Left forelimb (tissue), 1 donor: Measurements from ENCODE around the gene IL20.

ENCODE experiments used
- DNase-seq: peaks from one replicate; pipeline ENCODE4 v3.0.0-alpha.2; 2018; ENCODE audit warnings: low spot score

Gene IL20

GRCh38 chr1:206864939-206865671, at the start of gene IL20:
Gene IL20, plus strand, starts transcription at chr1:206865623. Its CDS starts 230 bp downstream, at chr1:206865853.
- no peak for DNase-seq

- DNase-seq = no peak
Observed at GRCh38 chr1:206816390-206817287, 48.8 kb upstream of the IL20 start.

DNA sequence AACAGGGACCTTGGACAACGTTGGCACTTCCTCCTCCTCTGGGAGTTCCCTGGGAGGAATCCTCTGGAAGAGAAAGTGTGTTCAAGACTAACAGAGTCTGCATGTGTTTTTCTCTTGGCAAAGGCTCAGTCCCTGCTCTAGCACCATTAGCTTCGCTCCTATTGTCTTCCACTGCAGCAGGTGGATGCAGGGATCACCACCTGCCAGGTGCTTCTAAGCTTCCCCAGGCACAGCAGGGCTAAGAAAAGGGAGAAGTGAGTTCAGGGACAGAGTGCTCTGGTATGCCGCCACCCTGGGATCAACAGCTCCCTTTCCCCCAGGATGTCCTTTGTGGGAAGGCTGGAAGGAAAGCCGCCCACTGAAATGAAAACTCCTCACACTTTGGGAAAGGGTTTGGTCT, 43.9 kb upstream of the IL20 start:
- DNase-seq = no peak

DNA sequence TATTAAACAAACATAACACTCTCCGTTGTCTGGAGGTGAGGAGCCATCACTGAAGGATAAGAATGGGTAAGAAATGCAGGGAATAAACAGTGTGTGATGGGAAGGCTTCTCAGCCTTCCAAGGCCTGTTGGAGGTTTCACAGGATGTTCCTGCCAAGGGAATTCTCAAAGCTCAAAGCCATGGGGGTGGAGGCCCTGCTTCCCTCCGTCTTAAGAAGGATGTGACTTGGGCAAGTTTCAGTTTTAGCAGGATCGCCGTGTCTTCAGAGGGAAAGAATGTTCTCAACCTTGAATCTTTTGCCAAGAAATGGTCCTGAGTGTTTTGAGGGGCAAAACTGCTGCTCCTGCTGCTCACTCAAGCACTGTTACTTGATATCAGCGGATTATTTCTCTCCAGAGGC, 41.7 kb upstream of the IL20 start:
- DNase-seq = no peak

DNA sequence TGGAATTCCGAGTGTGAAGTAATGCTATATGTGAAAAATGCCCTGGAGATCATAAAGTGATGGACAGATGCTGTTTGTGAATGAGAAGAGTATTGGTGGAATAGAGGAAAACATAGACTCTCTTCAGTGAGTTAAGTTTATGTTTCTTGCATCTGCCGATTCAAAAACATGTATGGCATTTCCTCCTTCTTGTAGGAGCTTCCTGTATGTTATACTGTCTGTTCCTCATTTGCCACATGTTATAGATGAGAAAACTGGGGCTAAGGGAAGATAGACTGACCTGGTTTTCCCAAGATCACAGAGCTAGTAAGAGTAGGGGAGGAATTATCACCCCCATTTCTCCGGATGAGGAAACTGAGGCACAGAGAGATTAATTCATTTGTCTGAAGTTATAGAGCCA, 41.1 kb upstream of the IL20 start:
- no peak for DNase-seq

DNA sequence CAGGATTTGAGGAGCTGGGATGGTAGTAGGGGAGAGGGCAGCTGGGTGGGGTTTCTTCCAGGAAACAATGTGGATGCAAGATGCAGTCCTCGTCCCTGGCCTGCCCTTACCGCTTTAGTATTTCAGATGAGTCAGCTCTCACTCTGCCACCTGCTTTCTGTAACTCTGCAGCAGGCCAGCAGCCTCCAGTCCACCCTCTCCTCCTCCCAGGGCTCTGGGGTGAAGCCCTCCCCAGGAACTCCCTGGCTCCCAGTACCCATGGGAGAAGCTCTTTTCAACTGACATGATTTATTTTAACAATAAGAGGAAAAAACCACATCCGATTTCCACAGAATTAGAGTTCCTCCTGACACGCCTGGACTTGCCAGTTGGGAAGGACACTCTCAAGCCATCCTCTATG, 39.0 kb upstream of the IL20 start:
- no peak for DNase-seq

GRCh38 chr1:206828061-206828460, 37.4 kb upstream of the IL20 start:
- no peak for DNase-seq

DNA sequence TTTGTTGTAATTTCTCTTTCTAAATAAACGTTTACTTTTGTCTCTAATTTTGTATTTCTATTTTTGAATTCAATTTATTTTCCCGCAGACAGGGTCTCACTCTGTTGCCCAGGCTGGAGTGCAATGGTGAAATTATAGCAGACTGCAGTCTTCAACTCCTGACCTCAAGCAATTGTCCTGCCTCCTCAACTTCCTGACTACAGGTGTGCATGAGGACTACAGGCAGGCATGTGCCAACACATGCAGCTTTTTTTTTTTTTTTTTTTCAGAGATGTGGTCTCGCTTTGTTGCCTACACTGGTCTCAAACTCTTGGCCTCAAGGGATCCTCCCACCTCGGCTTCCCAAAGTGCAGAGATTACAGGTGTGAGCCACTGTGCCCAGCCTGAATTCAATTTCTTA, 36.7 kb upstream of the IL20 start:
- no peak for DNase-seq

GRCh38 chr1:206829282-206829681, 36.1 kb upstream of the IL20 start:
- DNase-seq = no peak

GRCh38 chr1:206829875-206830274, 35.5 kb upstream of the IL20 start:
- no peak for DNase-seq

DNA sequence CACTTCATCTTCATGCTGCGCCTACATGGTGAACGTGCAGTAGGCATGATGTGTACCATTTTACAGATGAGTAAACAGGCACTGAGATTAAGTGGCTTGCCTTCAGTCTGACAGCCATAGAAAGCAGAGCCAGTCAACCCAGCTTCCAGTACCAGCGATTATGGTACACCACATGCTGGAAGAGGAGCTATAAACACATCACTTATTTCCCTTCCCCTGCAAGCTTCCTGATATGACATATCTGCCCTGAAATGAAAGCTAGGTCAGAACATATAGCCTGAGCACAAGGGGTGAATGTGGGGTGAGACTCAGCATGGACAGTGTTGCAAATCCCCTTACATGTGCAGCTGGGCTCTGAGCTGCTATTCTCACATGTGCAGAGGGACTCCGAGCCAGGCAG, 33.8 kb upstream of the IL20 start:
- no peak for DNase-seq

DNA sequence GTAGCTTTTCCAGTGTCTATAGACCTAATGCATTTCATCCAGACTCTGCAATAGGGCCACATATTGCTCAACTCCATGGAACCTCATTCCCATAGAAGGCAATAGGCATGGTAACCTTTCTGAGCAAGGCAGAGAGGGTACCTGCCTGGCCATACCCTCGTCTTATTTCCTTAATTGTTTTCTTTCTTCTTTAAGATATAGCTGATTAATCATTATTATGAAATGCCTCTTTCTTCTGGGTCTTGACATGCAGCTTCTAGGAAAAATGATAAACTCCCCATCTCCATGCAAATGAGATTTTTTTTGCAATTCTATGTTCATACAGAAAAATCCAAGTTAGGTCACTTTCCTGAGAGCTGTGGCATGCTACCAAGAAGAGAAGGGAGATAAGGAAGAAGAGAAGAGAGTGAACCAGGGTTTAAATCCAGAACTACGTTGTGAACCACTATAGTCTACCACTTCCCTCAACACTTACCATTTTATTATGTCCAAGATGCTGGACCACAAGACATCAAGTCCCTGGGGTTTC, 33.0 kb upstream of the IL20 start:
- no peak for DNase-seq

DNA sequence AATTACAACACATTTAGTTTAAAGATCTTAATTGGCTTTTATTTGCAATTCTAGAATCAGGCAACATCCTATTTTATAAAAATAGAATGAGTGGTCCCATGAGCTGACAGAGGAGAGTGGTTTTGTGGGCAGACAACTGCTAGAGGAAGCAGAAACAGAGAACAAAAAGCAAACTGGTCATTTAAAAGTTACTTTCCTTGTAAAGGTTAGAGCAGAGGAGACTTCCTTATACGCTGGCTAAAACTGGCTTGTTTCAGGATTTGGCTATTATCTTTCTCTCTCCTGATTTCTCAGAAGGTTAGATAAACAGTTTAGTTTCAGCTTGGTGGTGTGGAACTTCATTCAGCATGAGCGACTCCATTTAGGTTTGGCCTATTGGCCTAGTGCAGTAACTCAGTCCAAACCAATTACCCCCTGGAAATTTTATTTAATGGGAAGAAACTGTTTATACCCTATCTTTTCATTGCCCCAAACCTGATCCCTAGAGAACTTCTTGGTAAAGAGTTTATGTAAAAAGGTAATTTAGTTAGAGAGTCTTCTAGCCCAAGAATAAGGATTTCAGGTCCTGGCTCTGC, 32.2 kb upstream of the IL20 start:
- DNase-seq = no peak

- DNase-seq = no peak
Observed at GRCh38 chr1:206833801-206834200, 31.6 kb upstream of the IL20 start.

GRCh38 chr1:206834217-206834616, 31.2 kb upstream of the IL20 start:
- no peak for DNase-seq

- no peak for DNase-seq
Observed at GRCh38 chr1:206834711-206835110, 30.7 kb upstream of the IL20 start.

- DNase-seq = no peak
Observed at GRCh38 chr1:206835186-206835585, 30.2 kb upstream of the IL20 start.

GRCh38 chr1:206836111-206836510, 29.3 kb upstream of the IL20 start:
- DNase-seq = no peak

DNA sequence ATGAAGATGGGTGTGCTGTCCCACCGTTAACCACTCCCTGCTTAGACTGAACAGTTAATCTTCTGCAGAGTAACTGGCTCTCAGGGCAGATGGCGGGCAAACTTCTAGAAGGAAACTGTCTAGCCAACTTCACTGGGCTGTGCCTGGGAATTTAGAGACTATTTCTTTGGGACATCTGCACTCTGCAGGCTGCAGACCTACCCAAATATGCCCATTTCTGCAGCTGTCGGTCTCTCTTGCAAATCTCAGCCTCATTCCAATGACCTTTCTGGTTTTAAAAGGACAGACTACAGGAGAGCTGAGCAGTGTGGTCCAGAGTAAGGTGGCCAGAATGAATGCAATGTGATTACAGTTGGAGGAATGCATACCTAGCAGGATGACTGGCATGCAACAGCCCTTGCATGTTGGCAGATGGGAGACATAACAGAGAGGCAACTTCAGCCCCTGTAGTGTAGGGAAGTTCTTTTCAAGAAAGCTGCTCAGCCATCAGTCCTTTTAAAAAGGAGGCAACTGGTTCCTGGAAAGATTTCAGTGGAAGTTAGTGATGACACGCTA, 26.3 kb upstream of the IL20 start:
- no peak for DNase-seq

DNA sequence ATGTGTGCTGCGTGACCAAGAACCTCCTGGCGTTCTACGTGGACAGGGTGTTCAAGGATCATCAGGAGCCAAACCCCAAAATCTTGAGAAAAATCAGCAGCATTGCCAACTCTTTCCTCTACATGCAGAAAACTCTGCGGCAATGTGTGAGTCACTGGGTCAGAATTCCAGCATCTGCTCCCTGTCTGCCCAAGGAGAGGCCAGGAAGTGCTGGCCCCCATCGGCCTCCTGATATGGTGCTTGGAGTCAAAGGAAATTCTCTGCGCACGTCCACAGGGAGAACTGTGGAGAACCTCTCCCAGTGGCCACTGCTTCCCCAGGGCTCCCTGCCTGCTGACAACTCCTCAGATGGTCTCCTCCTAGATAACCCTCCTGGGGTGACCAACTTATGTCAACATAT, 25.6 kb upstream of the IL20 start:
- no peak for DNase-seq

DNA sequence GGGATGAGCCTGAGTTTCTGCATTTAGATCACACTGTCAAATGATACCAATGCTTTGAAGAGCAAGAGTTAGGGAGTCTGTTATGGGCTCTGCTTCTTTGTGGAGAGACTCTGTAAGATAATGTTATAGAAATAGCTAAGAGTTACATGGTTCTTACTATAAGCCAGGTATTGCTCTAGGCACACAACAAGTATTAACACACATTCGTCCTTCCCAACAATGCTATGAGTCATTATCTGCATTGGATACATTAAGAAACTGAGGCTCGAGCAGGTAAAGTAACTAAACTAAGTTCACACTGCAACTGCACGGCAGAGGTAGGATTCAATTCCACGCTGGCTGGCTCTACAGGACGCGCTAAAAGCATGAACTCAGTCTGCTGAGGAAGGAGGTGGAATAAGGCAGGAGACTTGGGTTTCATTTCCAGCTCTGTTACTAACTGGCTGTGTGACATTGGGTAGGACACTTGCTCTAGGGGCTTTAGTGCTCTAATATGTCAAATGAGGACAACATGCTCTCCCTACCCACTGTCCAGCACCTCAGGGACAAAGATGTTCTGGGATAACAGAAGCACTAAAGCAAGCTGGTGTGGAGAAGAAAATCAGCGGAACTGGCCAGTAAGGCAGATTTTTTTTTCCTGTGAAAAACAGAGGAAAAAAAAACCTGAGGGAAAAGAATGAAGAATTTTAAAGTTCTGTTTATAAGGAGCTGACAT, 23.7 kb upstream of the IL20 start:
- no peak for DNase-seq

DNA sequence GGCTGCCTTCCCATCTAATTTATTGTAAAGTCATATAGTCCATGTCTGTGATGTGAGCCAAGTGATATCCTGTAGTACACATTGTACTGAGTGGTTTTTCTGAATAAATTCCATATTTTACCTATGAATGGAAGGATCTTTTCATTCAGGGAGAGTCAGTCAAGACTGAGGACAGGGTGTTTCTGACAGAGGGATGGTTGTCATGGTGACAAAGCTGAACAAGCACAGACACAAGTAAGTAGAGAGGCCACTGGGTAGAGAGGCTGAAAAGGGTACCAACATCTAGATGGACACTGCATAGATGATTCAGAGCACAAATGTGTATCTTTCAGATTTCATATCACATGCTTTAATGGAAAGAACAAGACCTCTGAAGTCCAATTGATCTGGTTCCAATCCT, 22.6 kb upstream of the IL20 start:
- DNase-seq = no peak
